ENCODE measurements around the gene NET1.

Gene NET1

GRCh38 chr10:5507649-5508131 is 95.3 kb downstream of the NET1 start:
- no peak overlapping the region for H3K4me3 ChIP-seq (ENCODE audit: low read depth, low read length)
- no peak for DNase-seq (ENCODE audit: low read depth)

- no peak for DNase-seq (ENCODE audit: low read depth)
- no peak overlapping the region for H3K4me3 ChIP-seq (ENCODE audit: low read depth, low read length)
Observed at GRCh38 chr10:5508161-5508604, 95.8 kb downstream of the NET1 start.
